Stimulated activated CD4-positive, alpha-beta T cell treated with anti-CD3 and anti-CD28 coated beads, TNF-alpha, amount 100 ng/mL, for 1 hour (primary cell): ENCODE data around the gene PPARA.

Experiments
- DNase-seq, 3 donors: peaks; one replicate each; pipeline ENCODE4 v3.0.0-alpha.2; 2020; ENCODE audit warnings: low read depth in 3 of 3, low spot score in 1 of 3

Gene PPARA

GRCh38 chr22:46290121-46290842 is 140.0 kb downstream of the PPARA start:
- no peak for DNase-seq

GRCh38 chr22:46290843-46291785 is 140.8 kb downstream of the PPARA start:
- no peak for DNase-seq

- no peak for DNase-seq
These were observed 141.8 kb downstream of the PPARA start for GRCh38 chr22:46292173-46292572.

GRCh38 chr22:46292732-46293131 is 142.4 kb downstream of the PPARA start:
- no peak for DNase-seq
